IMR-90 (cell line): Measurements from ENCODE around the gene DPP10. TPM values are rescaled to one million over a fixed set of nuclear protein-coding genes. Genes with fewer than 3 reads are reported as not detected.

Experiments
- ATAC-seq: fragments of 200-7000 bp; cut with Tn5 transposase; 2 replicates; pipeline ENCODE4 v1.9.1; 2020; ENCODE audit warnings: low read depth, mild to moderate bottlenecking, moderate library complexity
- BruUV-seq: library from RNA; stranded (reverse); fragments of 400-500 nt; replicated peaks from 2 replicates; lab custom pipeline; 2021; lab: Mats Ljungman, UMichigan
- CTCF ChIA-PET: fragments of 300-600 bp; formaldehyde crosslinking; extraction: SDS; loops from one replicate; lab custom pipeline; 2021; ENCODE audit warnings: antibody characterized with exemption; lab: Yijun Ruan, JAX
- POLR2A ChIA-PET: fragments of 300-600 bp; sonication (Branson Sonifier 250); formaldehyde crosslinking; loops from one replicate; lab custom pipeline; 2022; ENCODE audit warnings: antibody characterized with exemption; ENCODE audit not compliant: unreplicated experiment; lab: Charles Lee
- DNase-seq: peaks from one replicate; pipeline ENCODE4 v3.0.0; 2013
- H2AFZ ChIP-seq: replicated peaks from 2 replicates; pipeline ENCODE3; 2013; ENCODE audit warnings: low read length, mild to moderate bottlenecking; ENCODE audit not compliant: poor library complexity
- H2AK5ac ChIP-seq: 2 replicates; pipeline ENCODE4 v1.6.1; 2013; ENCODE audit warnings: low read depth, low read length, inconsistent platforms
- H2AK9ac ChIP-seq: replicated peaks from 2 replicates; pipeline ENCODE3; 2013; ENCODE audit warnings: mild to moderate bottlenecking, low read depth, low read length, moderate library complexity; ENCODE audit not compliant: poor library complexity
- H2BK120ac ChIP-seq: 2 replicates; pipeline ENCODE4 v1.6.1; 2013; ENCODE audit warnings: low read depth, low read length, inconsistent platforms
- H2BK15ac ChIP-seq: 3 replicates; pipeline ENCODE4 v1.6.1; 2013; ENCODE audit warnings: low read depth, low read length, inconsistent platforms
- H2BK20ac ChIP-seq: 2 replicates; pipeline ENCODE4 v1.6.1; 2013; ENCODE audit warnings: low read depth, mild to moderate bottlenecking, inconsistent platforms, low read length, moderate library complexity
- H2BK5ac ChIP-seq: 2 replicates; pipeline ENCODE4 v1.6.1; 2013; ENCODE audit warnings: mild to moderate bottlenecking, low read depth, low read length, inconsistent platforms; ENCODE audit not compliant: poor library complexity, severe bottlenecking
- H3K14ac ChIP-seq: replicated peaks from 2 replicates; pipeline ENCODE4 v1.6.1; 2013; ENCODE audit warnings: low read depth, low read length, inconsistent platforms
- H3K18ac ChIP-seq: 2 replicates; pipeline ENCODE4 v1.6.1; 2013; ENCODE audit warnings: low read depth, low read length, control low read depth
- H3K23ac ChIP-seq: 2 replicates; pipeline ENCODE4 v1.6.1; 2013; ENCODE audit warnings: low read depth, low read length, inconsistent platforms
- H3K27ac ChIP-seq: 2 replicates; pipeline ENCODE4 v1.5.1; 2013; ENCODE audit warnings: mild to moderate bottlenecking, control low read depth, low read length; ENCODE audit not compliant: insufficient read depth
- H3K27me3 ChIP-seq: 2 replicates; pipeline ENCODE4 v1.6.1; 2013; ENCODE audit warnings: low read length; ENCODE audit not compliant: control insufficient read depth, insufficient read depth
- H3K36me3 ChIP-seq: 2 replicates; pipeline ENCODE4 v1.6.1; 2013; ENCODE audit warnings: low read length, mixed read lengths; ENCODE audit not compliant: control insufficient read depth, insufficient read depth
- H3K4ac ChIP-seq: 2 replicates; pipeline ENCODE4 v1.6.1; 2013; ENCODE audit warnings: low read depth, low read length, inconsistent platforms
- H3K4me1 ChIP-seq: 2 replicates; pipeline ENCODE4 v1.6.1; 2013; ENCODE audit warnings: low read length, mixed read lengths; ENCODE audit not compliant: control insufficient read depth, insufficient read depth
- H3K4me2 ChIP-seq: 2 replicates; pipeline ENCODE4 v1.6.1; 2013; ENCODE audit warnings: low read depth, mild to moderate bottlenecking, control low read depth, low read length, moderate library complexity
- H3K4me3 ChIP-seq: 2 replicates; pipeline ENCODE4 v1.5.1; 2013; ENCODE audit warnings: low read depth, mild to moderate bottlenecking, control low read depth, low read length, moderate library complexity; ENCODE audit not compliant: insufficient read depth
- H3K56ac ChIP-seq: 2 replicates; pipeline ENCODE4 v1.6.1; 2013; ENCODE audit warnings: low read length, inconsistent platforms; ENCODE audit not compliant: insufficient read depth; ENCODE audit errors: extremely low read depth
- H3K79me1 ChIP-seq, 2 experiments: 2 replicates each; pipeline ENCODE4 v1.6.1; 2013; ENCODE audit warnings: low read length in 2 of 2, inconsistent platforms in 1 of 2, low read depth in 1 of 2
- H3K9ac ChIP-seq: 2 replicates; pipeline ENCODE4 v1.6.1; 2013; ENCODE audit warnings: low read depth, low read length, control low read depth
- H3K9me1 ChIP-seq: 2 replicates; pipeline ENCODE4 v1.6.1; 2013; ENCODE audit warnings: low read length, inconsistent platforms; ENCODE audit not compliant: insufficient read depth
- H3K9me3 ChIP-seq: 2 replicates; pipeline ENCODE4 v1.6.1; 2013; ENCODE audit warnings: low read length; ENCODE audit not compliant: control insufficient read depth, insufficient read depth
- H4K20me1 ChIP-seq: 2 replicates; pipeline ENCODE4 v1.6.1; 2013; ENCODE audit warnings: low read length, inconsistent platforms; ENCODE audit not compliant: insufficient read depth
- H4K5ac ChIP-seq: 2 replicates; pipeline ENCODE4 v1.6.1; 2013; ENCODE audit warnings: mild to moderate bottlenecking, low read depth, low read length, control low read depth
- H4K8ac ChIP-seq, 2 experiments: 2 replicates each; pipeline ENCODE4 v1.6.1; 2013; ENCODE audit warnings: low read depth in 2 of 2, low read length in 2 of 2, control low read depth in 1 of 2, inconsistent platforms in 1 of 2
- H4K91ac ChIP-seq: 2 replicates; pipeline ENCODE4 v1.6.1; 2013; ENCODE audit warnings: low read depth, low read length, inconsistent platforms; ENCODE audit not compliant: insufficient read depth
- SMC3 ChIP-seq: fragments of 150-350 bp; IDR thresholded peaks from 2 replicates; pipeline ENCODE4 v1.6.1; 2016; ENCODE audit warnings: low read depth, mild to moderate bottlenecking, antibody characterized with exemption, low read length, moderate library complexity
- WGBS, 2 experiments: methylation state at CpG; one replicate each; pipeline versions ENCODE4 v1.1.5 to v1.1.7; 2013; ENCODE audit warnings: missing lambda C conversion rate in 2 of 2; ENCODE audit not compliant: insufficient read length in 1 of 2; ENCODE audit errors: extremely low coverage in 2 of 2; 5-methylcytosine and 5-hydroxymethylcytosine counted together
- dilution Hi-C: fragments of 300-500 bp; cut with HindIII; formaldehyde crosslinking; loops from one replicate; pipeline ENCODE4 v1.14.3; 2018; ENCODE audit warnings: low sequenced_read_pairs; ENCODE audit not compliant: unreplicated experiment
- in situ Hi-C: fragments of 300-500 bp; cut with MboI; formaldehyde crosslinking; loops from 3 replicates; pipeline ENCODE4 v1.14.3; 2019; ENCODE audit warnings: low sequenced_read_pairs, inconsistent platforms, mixed read lengths
- intact Hi-C: fragments of 100-400 bp; cut with micrococcal nuclease; formaldehyde crosslinking; loops from 2 replicates; pipeline ENCODE4 v1.10.0; 2022
- polyA plus RNA-seq, 3 experiments: library from polyadenylated mRNA; depleted of rRNA; stranded (reverse); fragments of >200 nt; gene quantifications; 2 replicates each; pipeline ENCODE4 v1.2.3, GENCODE V29; 2012; ENCODE audit warnings: low replicate concordance in 1 of 3
- total RNA-seq: library from RNA; depleted of rRNA; stranded (reverse); fragments of >200 nt; gene quantifications from 2 replicates; pipeline ENCODE4 v1.2.3, GENCODE V29; 2012

Gene DPP10
- total and polyA plus RNA-seq, 2 of the 4 experiments (the other 2 are of a cell fraction), result not detected

GRCh38 chr2:115163572-115163971, 721.1 kb downstream of the DPP10 start:
- H3K14ac ChIP-seq, result no peak overlapping the region
- H3K27me3 ChIP-seq, result no peaks in the 10 kb centered on the region; the same call in 1 of the 2 replicates
- H3K36me3 ChIP-seq, result no peaks in the 10 kb centered on the region
- H3K4ac ChIP-seq, result no peak overlapping the region
- H2BK20ac ChIP-seq, result no peak overlapping the region
- BruUV-seq, result no TSS peak
- no peak for TF ChIP-seq SMC3
- no peak overlapping the region for H3K4me2 ChIP-seq
- POLR2A ChIA-PET, result no interaction called here
- H3K18ac ChIP-seq, result no peak overlapping the region
- no peak overlapping the region for H3K27ac ChIP-seq
- no peak overlapping the region for H2AK5ac ChIP-seq
- no peak overlapping the region for H2BK5ac ChIP-seq
- no peak overlapping the region for H4K8ac ChIP-seq
- CTCF ChIA-PET, result no interaction called here
- H2BK15ac ChIP-seq, result no peak overlapping the region
- no peaks in the 10 kb centered on the region for H3K4me1 ChIP-seq
- H3K9me3 ChIP-seq, result no peaks in the 10 kb centered on the region
- in situ Hi-C loops, result no loop called here
- intact Hi-C loops, result no loop called here
- no CpG with 5 or more reads among the region's 6 CpGs for WGBS, 2 experiments
- no peaks in the 10 kb centered on the region for H3K9me1 ChIP-seq
- no peak overlapping the region for H3K9ac ChIP-seq
- DNase-seq, result no peak
- no peak overlapping the region for H3K4me3 ChIP-seq
- H3K23ac ChIP-seq, result no peak overlapping the region
- no peak overlapping the region for H4K91ac ChIP-seq
- H3K79me1 ChIP-seq, result no peaks in the 10 kb centered on the region
- no peak for ATAC-seq
- H2AFZ ChIP-seq, result no peak overlapping the region
- dilution Hi-C loops, result no loop called here
- no peak overlapping the region for H3K56ac ChIP-seq
- H2BK120ac ChIP-seq, result no peak overlapping the region
- H4K20me1 ChIP-seq, result no peaks in the 10 kb centered on the region
- H2AK9ac ChIP-seq, result no peak overlapping the region
- H4K5ac ChIP-seq, result no peak overlapping the region
